HG03045 (cell line): ENCODE measurements around the gene AKT1S1.

Experiments used
- ATAC-seq: cut with Tn5 transposase; IDR thresholded peaks from one replicate; pipeline ENCODE4 v1.9.1; 2021; ENCODE audit warnings: mild to moderate bottlenecking, moderate library complexity; ENCODE audit not compliant: unreplicated experiment

The AKT1S1 gene

GRCh38 chr19:49871349-49871985, 5.7 kb downstream of the AKT1S1 start:
- no peak for ATAC-seq

GRCh38 chr19:49870309-49870901, 6.8 kb downstream of the AKT1S1 start:
- ATAC-seq = no peak

GRCh38 chr19:49869484-49870308, 7.5 kb downstream of the AKT1S1 start:
- peak; percentile 71 for ATAC-seq

GRCh38 chr19:49869009-49869483, 8.1 kb downstream of the AKT1S1 start:
- peak; percentile 11 for ATAC-seq

- peak; percentile 40 for ATAC-seq
Observed at GRCh38 chr19:49866933-49867782, 10.0 kb downstream of the AKT1S1 start, which contains the start of gene PNKP. Gene PNKP (minus strand): TSS chr19:49867576. CDS start chr19:49867204, 372 bp downstream.

GRCh38 chr19:49864890-49865289, 12.3 kb downstream of the AKT1S1 start:
- no peak for ATAC-seq

GRCh38 chr19:49863935-49864320, 13.2 kb downstream of the AKT1S1 start:
- ATAC-seq = no peak

GRCh38 chr19:49863254-49863934, 13.8 kb downstream of the AKT1S1 start:
- no peak for ATAC-seq

GRCh38 chr19:49862391-49863253, 14.5 kb downstream of the AKT1S1 start:
- ATAC-seq = no peak

GRCh38 chr19:49861541-49862378, 15.4 kb downstream of the AKT1S1 start:
- no peak for ATAC-seq

- no peak for ATAC-seq
Observed at GRCh38 chr19:49861107-49861506, 16.0 kb downstream of the AKT1S1 start.

GRCh38 chr19:49860336-49861102, 16.6 kb downstream of the AKT1S1 start:
- ATAC-seq = no peak

GRCh38 chr19:49859682-49860335, 17.3 kb downstream of the AKT1S1 start:
- ATAC-seq = no peak

- no peak for ATAC-seq
Observed at GRCh38 chr19:49858088-49858985, 18.8 kb downstream of the AKT1S1 start.

GRCh38 chr19:49857838-49858087, 19.4 kb downstream of the AKT1S1 start:
- ATAC-seq = no peak

- no peak for ATAC-seq
Observed at GRCh38 chr19:49857061-49857837, 19.9 kb downstream of the AKT1S1 start.
